ENCODE data around the gene SLC2A13.

GRCh38 chr12:40011775-40012129 is 94.1 kb downstream of the SLC2A13 start:
- TF ChIP-seq CTCF (conservative IDR thresholded peaks at IDR 0.05; ENCODE audit: low read length): no peak
- no peak for TF ChIP-seq EZH2phosphoT487 (IDR thresholded peaks at IDR 0.05; ENCODE audit: borderline replicate concordance)
